AG09319 (cell line): ENCODE data around the gene CELF2.

ENCODE experiments used
- DNase-seq: peaks from one replicate; pipeline ENCODE4 v3.0.0-alpha.2; 2010; ENCODE audit warnings: low read depth; ENCODE audit errors: extremely low read depth
- CTCF ChIP-seq: IDR thresholded peaks from 2 replicates; pipeline ENCODE4 v1.5.1; 2011; ENCODE audit warnings: low read depth, mild to moderate bottlenecking, inconsistent platforms, low read length, moderate library complexity

The CELF2 gene

GRCh38 chr10:11150231-11150731 is 132.6 kb downstream of the CELF2 start:
- DNase-seq = no peak
- TF ChIP-seq CTCF = no peak

GRCh38 chr10:11150879-11151415 is 133.3 kb downstream of the CELF2 start:
- TF ChIP-seq CTCF = no peak
- DNase-seq = no peak

- no peak for TF ChIP-seq CTCF
- DNase-seq = no peak
Measured at GRCh38 chr10:11152801-11153200, 135.1 kb downstream of the CELF2 start.

GRCh38 chr10:11153245-11153644 is 135.6 kb downstream of the CELF2 start:
- no peak for DNase-seq
- no peak for TF ChIP-seq CTCF

GRCh38 chr10:11153766-11154165 is 136.1 kb downstream of the CELF2 start:
- TF ChIP-seq CTCF = no peak
- DNase-seq = no peak

- no peak for TF ChIP-seq CTCF
- no peak for DNase-seq
Measured at GRCh38 chr10:11154333-11154732, 136.7 kb downstream of the CELF2 start.

- no peak for TF ChIP-seq CTCF
- no peak for DNase-seq
Measured at GRCh38 chr10:11154849-11155498, 137.3 kb downstream of the CELF2 start.
